ENCODE measurements around the gene PHF11.

DNA sequence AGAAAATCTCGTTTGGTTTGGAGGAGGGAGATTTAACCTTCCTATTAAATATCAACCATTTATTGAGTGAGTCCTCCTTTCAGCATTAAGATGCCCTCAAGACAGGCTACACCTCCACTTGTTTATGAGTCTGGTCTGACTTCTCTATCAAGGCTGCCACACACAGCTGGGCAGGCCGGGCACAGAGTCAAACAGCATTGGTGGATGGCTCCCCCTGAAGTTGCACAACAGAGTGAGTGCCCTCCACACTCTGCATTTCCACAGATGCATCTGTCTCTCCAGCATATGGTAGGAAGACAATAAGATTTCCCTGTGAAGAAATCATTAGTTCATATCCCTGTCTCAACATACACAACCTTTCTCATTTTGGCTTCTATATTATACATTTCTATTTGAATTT is 31.4 kb downstream of the PHF11 start:
- TF ChIP-seq, protein P1, sequence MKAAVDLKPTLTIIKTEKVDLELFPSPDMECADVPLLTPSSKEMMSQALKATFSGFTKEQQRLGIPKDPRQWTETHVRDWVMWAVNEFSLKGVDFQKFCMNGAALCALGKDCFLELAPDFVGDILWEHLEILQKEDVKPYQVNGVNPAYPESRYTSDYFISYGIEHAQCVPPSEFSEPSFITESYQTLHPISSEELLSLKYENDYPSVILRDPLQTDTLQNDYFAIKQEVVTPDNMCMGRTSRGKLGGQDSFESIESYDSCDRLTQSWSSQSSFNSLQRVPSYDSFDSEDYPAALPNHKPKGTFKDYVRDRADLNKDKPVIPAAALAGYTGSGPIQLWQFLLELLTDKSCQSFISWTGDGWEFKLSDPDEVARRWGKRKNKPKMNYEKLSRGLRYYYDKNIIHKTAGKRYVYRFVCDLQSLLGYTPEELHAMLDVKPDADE (CRISPR knock-in tag; IDR thresholded peaks at IDR 0.05): no peak
- no peak for TF ChIP-seq SMC3 (IDR thresholded peaks at IDR 0.05; ENCODE audit: low read length)
- TF ChIP-seq POLR2AphosphoS2 (IDR thresholded peaks at IDR 0.05; ENCODE audit: low read depth, low read length): no peak
- no peak for TF ChIP-seq ZNF660 (CRISPR knock-in tag; IDR thresholded peaks at IDR 0.05; ENCODE audit: borderline replicate concordance, low read depth)
- no peak for TF ChIP-seq ATF7 (IDR thresholded peaks at IDR 0.05)
- TF ChIP-seq ATF7 (CRISPR knock-in tag; IDR thresholded peaks at IDR 0.05): no peak
- TF ChIP-seq RAD21 (CRISPR knock-in tag; IDR thresholded peaks at IDR 0.05): no peak
- TF ChIP-seq, protein P2, sequence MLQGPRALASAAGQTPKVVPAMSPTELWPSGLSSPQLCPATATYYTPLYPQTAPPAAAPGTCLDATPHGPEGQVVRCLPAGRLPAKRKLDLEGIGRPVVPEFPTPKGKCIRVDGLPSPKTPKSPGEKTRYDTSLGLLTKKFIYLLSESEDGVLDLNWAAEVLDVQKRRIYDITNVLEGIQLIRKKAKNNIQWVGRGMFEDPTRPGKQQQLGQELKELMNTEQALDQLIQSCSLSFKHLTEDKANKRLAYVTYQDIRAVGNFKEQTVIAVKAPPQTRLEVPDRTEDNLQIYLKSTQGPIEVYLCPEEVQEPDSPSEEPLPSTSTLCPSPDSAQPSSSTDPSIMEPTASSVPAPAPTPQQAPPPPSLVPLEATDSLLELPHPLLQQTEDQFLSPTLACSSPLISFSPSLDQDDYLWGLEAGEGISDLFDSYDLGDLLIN (CRISPR knock-in tag; IDR thresholded peaks at IDR 0.05; ENCODE audit: borderline replicate concordance): no peak
- TF ChIP-seq, protein P3, sequence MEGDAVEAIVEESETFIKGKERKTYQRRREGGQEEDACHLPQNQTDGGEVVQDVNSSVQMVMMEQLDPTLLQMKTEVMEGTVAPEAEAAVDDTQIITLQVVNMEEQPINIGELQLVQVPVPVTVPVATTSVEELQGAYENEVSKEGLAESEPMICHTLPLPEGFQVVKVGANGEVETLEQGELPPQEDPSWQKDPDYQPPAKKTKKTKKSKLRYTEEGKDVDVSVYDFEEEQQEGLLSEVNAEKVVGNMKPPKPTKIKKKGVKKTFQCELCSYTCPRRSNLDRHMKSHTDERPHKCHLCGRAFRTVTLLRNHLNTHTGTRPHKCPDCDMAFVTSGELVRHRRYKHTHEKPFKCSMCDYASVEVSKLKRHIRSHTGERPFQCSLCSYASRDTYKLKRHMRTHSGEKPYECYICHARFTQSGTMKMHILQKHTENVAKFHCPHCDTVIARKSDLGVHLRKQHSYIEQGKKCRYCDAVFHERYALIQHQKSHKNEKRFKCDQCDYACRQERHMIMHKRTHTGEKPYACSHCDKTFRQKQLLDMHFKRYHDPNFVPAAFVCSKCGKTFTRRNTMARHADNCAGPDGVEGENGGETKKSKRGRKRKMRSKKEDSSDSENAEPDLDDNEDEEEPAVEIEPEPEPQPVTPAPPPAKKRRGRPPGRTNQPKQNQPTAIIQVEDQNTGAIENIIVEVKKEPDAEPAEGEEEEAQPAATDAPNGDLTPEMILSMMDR (CRISPR knock-in tag; IDR thresholded peaks at IDR 0.05): no peak
- TF ChIP-seq POGZ (CRISPR knock-in tag; IDR thresholded peaks at IDR 0.05): no peak
- TF ChIP-seq SAP130 (CRISPR knock-in tag; IDR thresholded peaks at IDR 0.05; ENCODE audit: low read depth): no peak

All from HepG2 (cell line).